ENCODE data around the gene MSI2. TPM values are rescaled to one million over a fixed set of nuclear protein-coding genes. Genes with fewer than 3 reads are reported as not detected.

Gene MSI2
- total RNA-seq, 1 donor from 2014 or later, result 23.1 TPM

DNA sequence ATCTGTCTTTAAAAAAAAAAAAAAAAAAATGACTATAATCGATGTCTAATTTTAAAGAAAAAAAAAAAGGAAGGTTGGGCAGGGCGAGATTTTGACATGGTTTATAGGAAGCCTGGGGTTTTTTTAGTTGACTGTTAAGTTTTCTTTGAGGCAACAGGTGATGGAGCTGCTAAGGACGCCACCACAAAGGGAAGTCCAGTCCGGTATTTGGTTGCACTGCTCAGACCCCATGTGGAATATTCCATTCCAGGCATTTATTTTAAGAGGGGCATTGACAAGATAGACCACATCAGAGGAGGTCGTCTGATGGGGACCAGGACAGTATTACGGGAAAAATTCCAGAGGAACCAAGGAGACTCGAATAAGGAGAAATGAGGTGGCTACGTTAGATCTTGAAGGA lies 320.4 kb downstream of the MSI2 start:
- H3K27ac Mint-ChIP-seq (ENCODE audit: unreplicated experiment), result peak overlapping the region; percentile 27
- no peak overlapping the region for H3K4me3 Mint-ChIP-seq (ENCODE audit: unreplicated experiment)

DNA sequence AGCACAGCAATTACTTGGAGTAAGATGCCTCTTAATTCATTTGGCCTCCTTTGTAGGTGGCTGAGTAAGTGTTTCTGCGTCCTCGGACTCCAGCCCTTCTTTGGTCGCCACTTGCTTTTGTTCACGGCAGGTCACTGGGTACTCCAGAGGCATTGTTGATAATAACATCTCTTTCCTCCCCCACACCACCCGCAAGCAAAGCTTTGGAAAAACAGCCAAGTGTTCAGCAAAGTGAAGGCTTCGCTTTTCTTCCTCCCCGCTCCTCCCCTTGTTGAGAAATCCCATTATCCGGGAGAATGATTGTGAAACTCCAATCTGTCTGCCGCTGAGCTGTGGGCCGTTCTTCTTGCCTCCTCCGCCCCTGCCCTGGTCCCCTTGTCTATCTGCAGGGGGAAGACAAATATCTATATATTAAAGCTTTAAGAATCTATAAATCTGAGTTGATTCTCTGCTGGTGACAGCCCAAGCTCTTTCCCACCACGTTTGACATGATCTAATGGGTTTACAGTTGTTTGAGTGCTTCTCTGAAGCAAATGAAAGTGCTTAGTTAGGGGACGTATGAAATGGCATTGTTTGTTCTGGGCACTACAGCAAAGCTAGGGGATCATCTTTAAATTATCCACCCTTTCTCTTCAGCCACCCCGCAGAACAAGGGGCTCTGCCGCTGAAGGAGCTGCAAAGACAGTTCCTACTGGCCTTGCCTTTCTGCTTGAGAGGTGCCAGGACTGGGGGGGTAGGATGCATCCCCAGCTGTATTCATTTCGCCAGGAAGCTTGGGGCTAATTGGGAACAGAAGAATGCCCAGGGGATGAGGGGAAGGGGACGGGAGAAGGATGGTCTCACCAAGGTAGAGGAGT lies 321.7 kb downstream of the MSI2 start:
- H3K9me3 Mint-ChIP-seq (ENCODE audit: low read depth), result no peaks in the 10 kb centered on the region
- peaks cover 10% of the 10 kb centered on the region for H3K4me1 Mint-ChIP-seq (ENCODE audit: low read depth)
- H3K36me3 Mint-ChIP-seq (ENCODE audit: low read depth), result no peaks in the 10 kb centered on the region
- no peak overlapping the region for H3K4me3 Mint-ChIP-seq (ENCODE audit: unreplicated experiment)
- DNase-seq (ENCODE audit: low spot score), result no peak
- no peaks in the 10 kb centered on the region for H3K27me3 Mint-ChIP-seq (ENCODE audit: low read depth)
- H3K27ac Mint-ChIP-seq (ENCODE audit: unreplicated experiment), result no peak overlapping the region
- TF ChIP-seq, protein P1, sequence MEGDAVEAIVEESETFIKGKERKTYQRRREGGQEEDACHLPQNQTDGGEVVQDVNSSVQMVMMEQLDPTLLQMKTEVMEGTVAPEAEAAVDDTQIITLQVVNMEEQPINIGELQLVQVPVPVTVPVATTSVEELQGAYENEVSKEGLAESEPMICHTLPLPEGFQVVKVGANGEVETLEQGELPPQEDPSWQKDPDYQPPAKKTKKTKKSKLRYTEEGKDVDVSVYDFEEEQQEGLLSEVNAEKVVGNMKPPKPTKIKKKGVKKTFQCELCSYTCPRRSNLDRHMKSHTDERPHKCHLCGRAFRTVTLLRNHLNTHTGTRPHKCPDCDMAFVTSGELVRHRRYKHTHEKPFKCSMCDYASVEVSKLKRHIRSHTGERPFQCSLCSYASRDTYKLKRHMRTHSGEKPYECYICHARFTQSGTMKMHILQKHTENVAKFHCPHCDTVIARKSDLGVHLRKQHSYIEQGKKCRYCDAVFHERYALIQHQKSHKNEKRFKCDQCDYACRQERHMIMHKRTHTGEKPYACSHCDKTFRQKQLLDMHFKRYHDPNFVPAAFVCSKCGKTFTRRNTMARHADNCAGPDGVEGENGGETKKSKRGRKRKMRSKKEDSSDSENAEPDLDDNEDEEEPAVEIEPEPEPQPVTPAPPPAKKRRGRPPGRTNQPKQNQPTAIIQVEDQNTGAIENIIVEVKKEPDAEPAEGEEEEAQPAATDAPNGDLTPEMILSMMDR (IDR thresholded peaks at IDR 0.05), result no peak

More for the DNA sequence above, 320.4 kb downstream of the MSI2 start:
- DNase-seq (ENCODE audit: low spot score), result no peak
- TF ChIP-seq, protein P1 (IDR thresholded peaks at IDR 0.05), result no peak
- no peaks in the 10 kb centered on the region for H3K36me3 Mint-ChIP-seq (ENCODE audit: low read depth)
- peaks cover 10% of the 10 kb centered on the region for H3K4me1 Mint-ChIP-seq (ENCODE audit: low read depth)
- H3K27me3 Mint-ChIP-seq (ENCODE audit: low read depth), result no peaks in the 10 kb centered on the region
- H3K9me3 Mint-ChIP-seq (ENCODE audit: low read depth), result no peaks in the 10 kb centered on the region

DNA sequence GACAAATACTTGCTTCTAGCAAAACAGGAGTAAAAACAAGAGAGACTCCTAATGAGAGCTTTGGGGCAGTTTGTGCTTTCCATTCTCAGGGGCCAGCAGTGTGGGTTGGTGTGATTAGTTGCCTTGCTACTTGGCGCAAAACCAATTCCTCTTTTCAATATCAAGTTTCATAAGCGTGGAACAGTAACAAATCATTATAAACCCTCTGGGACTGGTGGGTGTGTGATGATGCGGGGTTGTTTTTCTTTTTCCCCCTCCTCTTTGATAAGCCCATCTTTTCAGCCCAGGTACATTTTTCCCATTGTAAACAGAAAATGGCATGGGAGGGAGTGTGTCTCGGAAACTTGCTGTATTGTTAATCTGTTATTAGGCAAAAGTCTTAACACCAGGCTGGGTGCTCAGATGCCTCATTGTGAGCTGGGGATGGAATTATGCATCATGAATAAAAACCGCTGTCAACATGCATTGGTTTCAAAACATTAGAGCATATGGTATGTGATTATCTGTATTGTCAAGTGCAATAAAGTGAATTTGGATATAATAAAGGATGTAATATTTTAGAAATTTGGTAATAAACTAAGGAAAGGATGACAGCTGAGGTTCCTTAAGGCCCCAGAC lies 322.4 kb downstream of the MSI2 start:
- Mint-ChIP-seq H3K36me3 (ENCODE audit: low read depth) (no peaks in the 10 kb centered on the region), H3K9me3 (ENCODE audit: low read depth) (no peaks in the 10 kb centered on the region), H3K27ac (ENCODE audit: unreplicated experiment) (no peak overlapping the region), H3K4me3 (ENCODE audit: unreplicated experiment) (no peak overlapping the region), H3K27me3 (ENCODE audit: low read depth) (no peaks in the 10 kb centered on the region), H3K4me1 (ENCODE audit: low read depth) (peaks cover 10% of the 10 kb centered on the region)
- no peak for DNase-seq (ENCODE audit: low spot score)
- TF ChIP-seq, protein P1 (IDR thresholded peaks at IDR 0.05), result no peak

DNA sequence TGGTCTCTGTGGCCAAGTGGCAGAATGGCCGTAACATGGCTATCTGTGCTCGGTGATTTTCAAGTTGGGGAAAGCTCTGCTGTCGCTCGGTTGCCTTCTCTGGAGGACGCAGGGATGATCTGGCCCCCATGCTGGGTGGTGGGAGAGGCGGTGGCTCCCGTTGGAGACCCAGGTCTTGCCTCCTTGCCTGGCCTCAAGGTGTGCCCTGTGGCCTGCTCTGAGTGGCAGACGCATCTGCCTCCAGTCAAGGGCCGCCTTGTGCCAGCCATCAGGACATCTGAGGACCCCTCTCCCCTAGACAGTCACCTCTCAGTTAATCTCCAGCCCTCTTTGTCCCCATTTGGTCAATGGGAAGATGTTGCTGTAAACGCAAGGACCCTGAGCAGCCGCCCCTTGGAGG lies 322.9 kb downstream of the MSI2 start:
- Mint-ChIP-seq H3K36me3 (ENCODE audit: low read depth) (no peaks in the 10 kb centered on the region), H3K9me3 (ENCODE audit: low read depth) (no peaks in the 10 kb centered on the region), H3K27me3 (ENCODE audit: low read depth) (no peaks in the 10 kb centered on the region), H3K27ac (ENCODE audit: unreplicated experiment) (no peak overlapping the region), H3K4me3 (ENCODE audit: unreplicated experiment) (no peak overlapping the region), H3K4me1 (ENCODE audit: low read depth) (peaks cover 10% of the 10 kb centered on the region)
- TF ChIP-seq, protein P1 (IDR thresholded peaks at IDR 0.05), result no peak
- DNase-seq (ENCODE audit: low spot score), result no peak

DNA sequence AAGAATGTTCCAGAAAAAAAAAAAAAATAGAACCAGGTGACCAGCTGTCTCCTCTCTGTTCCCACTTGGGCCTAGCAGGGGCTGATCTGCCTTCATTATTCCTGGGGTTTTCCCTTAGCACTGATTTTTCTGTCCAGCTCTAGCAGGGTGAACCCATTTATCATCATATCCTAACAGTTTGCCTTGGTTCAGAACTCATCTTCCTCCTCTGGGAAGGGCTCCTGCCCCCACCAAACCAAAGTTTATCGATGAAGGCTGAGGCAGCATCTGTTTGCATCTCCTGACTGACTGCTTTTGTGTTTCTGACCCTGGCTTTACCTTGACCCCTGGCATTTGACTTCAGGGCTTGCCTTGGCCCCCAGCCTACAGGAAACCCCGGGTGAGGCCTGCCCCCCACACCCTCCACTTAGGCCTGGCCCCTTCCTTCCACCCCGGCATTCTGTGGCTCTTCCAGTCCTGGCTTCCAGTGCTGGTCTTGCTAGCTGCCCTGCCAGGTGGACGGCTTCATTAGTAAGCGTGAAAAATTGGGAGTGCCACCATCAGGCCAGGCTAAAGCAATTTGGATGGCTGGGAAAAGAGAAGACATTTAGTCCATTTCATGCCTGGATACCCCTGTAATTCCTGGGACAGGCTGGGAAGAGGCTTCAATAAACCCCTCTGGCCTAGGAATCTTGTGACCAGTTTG lies 323.9 kb downstream of the MSI2 start:
- Mint-ChIP-seq H3K27ac (ENCODE audit: unreplicated experiment) (peak overlapping the region; percentile 41), H3K27me3 (ENCODE audit: low read depth) (no peaks in the 10 kb centered on the region), H3K4me1 (ENCODE audit: low read depth) (peaks cover 10% of the 10 kb centered on the region), H3K9me3 (ENCODE audit: low read depth) (no peaks in the 10 kb centered on the region), H3K4me3 (ENCODE audit: unreplicated experiment) (no peak overlapping the region), H3K36me3 (ENCODE audit: low read depth) (no peaks in the 10 kb centered on the region)
- TF ChIP-seq, protein P1 (IDR thresholded peaks at IDR 0.05), result no peak
- peak; percentile 53 for DNase-seq (ENCODE audit: low spot score)

All from chondrocyte (in vitro differentiated cells).